ENCODE data around the gene AK3.

Gene AK3

DNA sequence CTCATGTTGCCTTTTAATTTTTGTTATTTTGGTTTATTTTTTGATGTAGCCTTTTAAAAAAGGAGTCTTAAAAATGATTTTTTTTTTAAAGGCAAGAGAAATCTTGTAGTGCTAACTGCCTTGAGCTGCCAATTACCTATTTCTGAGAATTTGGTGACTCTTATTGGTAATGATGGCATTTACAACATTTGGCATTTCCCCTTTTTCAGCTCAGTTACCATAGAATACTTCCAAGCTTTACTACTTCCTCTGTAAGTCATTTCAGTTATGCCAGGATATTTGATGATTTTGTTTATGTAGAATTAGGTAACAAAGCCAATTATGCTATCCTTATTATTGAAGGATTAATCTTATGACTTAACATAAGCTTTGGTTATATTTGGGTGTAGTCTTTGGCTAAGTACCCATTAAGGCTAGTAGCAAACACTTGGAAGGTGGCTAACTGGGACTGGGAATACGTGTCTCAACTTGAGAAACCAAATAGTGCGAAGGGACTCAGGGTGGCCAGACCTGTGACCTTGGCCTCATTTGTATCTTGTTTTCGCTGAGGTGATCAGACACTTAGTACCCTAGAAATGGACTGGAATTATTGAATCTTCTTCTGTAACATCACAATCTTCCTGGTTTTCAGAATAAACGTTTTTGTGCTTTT is 33.9 kb downstream of the AK3 start:
- WGBS (ENCODE audit: insufficient coverage, insufficient read length) = no CpG with 5 or more reads among the region's 4 CpGs
- Histone ChIP-seq H3K36me3 (ENCODE audit: control insufficient read depth, insufficient read depth, low read length) (no peaks in the 10 kb centered on the region), H3K4me3 (ENCODE audit: low read length) (no peak overlapping the region), H3K27ac (ENCODE audit: low read length) (no peak overlapping the region), H3K9me3 (ENCODE audit: control insufficient read depth, insufficient read depth, low read length) (no peaks in the 10 kb centered on the region), H3K27me3 (ENCODE audit: control insufficient read depth, insufficient read depth, low read length) (no peaks in the 10 kb centered on the region), H3K4me1 (ENCODE audit: control insufficient read depth, insufficient read depth, low read length) (no peaks in the 10 kb centered on the region)
- no peak for DNase-seq (ENCODE audit: low read depth, low spot score)

DNA sequence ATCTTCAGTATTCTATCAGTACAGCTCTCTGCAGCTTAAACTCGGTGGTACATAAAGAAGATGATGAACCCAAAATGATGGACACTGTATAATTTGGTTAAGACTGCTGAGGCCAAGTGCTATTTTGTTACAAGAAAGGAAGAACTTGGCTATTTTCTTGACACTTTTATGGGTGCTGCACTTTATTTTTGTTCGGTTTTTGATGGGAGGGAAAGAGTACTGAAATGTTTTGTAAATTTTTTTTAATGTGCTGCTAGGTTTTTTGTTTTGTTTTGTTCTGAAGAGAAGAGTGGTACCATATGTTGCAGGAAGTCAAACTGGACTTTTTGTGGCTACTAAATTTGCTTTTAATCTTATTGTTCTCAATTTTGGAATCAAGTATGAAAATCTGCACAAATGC is 35.0 kb downstream of the AK3 start:
- Histone ChIP-seq H3K4me1 (ENCODE audit: control insufficient read depth, insufficient read depth, low read length) (no peaks in the 10 kb centered on the region), H3K9me3 (ENCODE audit: control insufficient read depth, insufficient read depth, low read length) (no peaks in the 10 kb centered on the region), H3K27me3 (ENCODE audit: control insufficient read depth, insufficient read depth, low read length) (no peaks in the 10 kb centered on the region), H3K36me3 (ENCODE audit: control insufficient read depth, insufficient read depth, low read length) (no peaks in the 10 kb centered on the region), H3K4me3 (ENCODE audit: low read length) (no peak overlapping the region), H3K27ac (ENCODE audit: low read length) (no peak overlapping the region)
- DNase-seq (ENCODE audit: low read depth, low spot score) = no peak
- 100% methylated on average over 1 of the region's 2 CpGs for WGBS (ENCODE audit: insufficient coverage, insufficient read length)

DNA sequence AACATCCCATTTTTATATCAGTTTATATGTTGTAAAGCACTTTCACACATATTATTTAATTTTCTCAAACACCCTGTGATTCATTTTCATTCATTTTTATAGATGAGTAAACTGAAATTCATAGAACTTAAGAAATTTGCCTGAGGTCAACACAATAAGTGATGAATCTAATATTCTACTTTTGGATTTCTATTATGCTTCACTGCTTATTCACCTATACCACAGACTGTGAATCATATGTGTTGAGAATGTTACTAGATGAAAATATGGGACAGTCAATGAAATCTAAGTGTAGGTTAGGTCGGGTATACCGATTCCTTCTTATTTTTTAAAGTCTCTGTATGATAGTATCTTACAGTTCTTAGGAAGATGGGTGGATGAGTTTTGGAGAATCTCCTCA is 36.9 kb downstream of the AK3 start:
- Histone ChIP-seq H3K4me3 (ENCODE audit: low read length) (no peak overlapping the region), H3K4me1 (ENCODE audit: control insufficient read depth, insufficient read depth, low read length) (no peaks in the 10 kb centered on the region), H3K27me3 (ENCODE audit: control insufficient read depth, insufficient read depth, low read length) (no peaks in the 10 kb centered on the region), H3K36me3 (ENCODE audit: control insufficient read depth, insufficient read depth, low read length) (no peaks in the 10 kb centered on the region), H3K27ac (ENCODE audit: low read length) (no peak overlapping the region), H3K9me3 (ENCODE audit: control insufficient read depth, insufficient read depth, low read length) (no peaks in the 10 kb centered on the region)
- DNase-seq (ENCODE audit: low read depth, low spot score) = no peak
- WGBS (ENCODE audit: insufficient coverage, insufficient read length) = no CpG with 5 or more reads among the region's 2 CpGs

DNA sequence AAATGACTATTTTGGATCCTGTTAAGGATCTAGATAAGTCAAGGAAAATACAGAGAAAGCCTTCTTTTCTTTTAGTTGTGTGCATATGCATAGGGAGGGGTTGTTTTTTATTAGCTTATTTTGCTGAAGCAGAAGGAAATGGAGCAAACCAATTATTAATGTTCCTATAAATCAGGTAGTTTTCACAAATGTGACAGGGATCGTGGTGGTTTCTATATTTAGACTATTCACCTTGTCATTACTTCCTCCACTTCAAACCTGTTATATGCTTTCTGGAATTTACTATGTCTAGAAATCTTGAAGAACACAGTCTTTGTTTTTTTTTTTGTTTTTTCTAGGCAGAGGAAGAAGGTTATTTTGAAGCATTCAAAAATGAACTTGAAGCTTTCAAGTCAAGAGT is 39.5 kb downstream of the AK3 start:
- Histone ChIP-seq H3K27me3 (ENCODE audit: control insufficient read depth, insufficient read depth, low read length) (no peaks in the 10 kb centered on the region), H3K36me3 (ENCODE audit: control insufficient read depth, insufficient read depth, low read length) (no peaks in the 10 kb centered on the region), H3K4me3 (ENCODE audit: low read length) (no peak overlapping the region), H3K27ac (ENCODE audit: low read length) (no peak overlapping the region), H3K4me1 (ENCODE audit: control insufficient read depth, insufficient read depth, low read length) (no peaks in the 10 kb centered on the region), H3K9me3 (ENCODE audit: control insufficient read depth, insufficient read depth, low read length) (no peaks in the 10 kb centered on the region)
- DNase-seq (ENCODE audit: low read depth, low spot score) = no peak
- WGBS (ENCODE audit: insufficient coverage, insufficient read length) = no CpG with 5 or more reads among the region's 1 CpG

DNA sequence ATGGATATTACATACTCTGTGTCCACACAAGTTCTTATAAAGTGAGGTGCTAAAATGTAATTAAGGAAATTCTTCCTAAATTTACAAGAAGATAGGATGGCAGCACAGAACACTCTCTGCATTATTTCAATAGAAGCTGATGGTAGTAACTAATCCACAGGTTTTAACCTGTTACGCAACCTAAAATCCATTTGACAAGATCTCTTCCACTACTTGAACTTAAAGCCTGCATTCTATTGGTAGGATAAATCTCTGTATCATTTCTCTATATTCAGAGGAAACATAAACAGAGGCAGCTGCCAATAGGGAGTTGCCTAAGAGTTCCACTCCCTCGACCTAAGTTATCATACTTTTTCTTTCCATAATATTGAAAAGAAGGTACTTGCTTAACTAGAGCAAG is 40.1 kb downstream of the AK3 start:
- no peak for DNase-seq (ENCODE audit: low read depth, low spot score)
- Histone ChIP-seq H3K4me1 (ENCODE audit: control insufficient read depth, insufficient read depth, low read length) (no peaks in the 10 kb centered on the region), H3K36me3 (ENCODE audit: control insufficient read depth, insufficient read depth, low read length) (no peaks in the 10 kb centered on the region), H3K27me3 (ENCODE audit: control insufficient read depth, insufficient read depth, low read length) (no peaks in the 10 kb centered on the region), H3K4me3 (ENCODE audit: low read length) (no peak overlapping the region), H3K27ac (ENCODE audit: low read length) (no peak overlapping the region), H3K9me3 (ENCODE audit: control insufficient read depth, insufficient read depth, low read length) (no peaks in the 10 kb centered on the region)
- no CpG with 5 or more reads among the region's 2 CpGs for WGBS (ENCODE audit: insufficient coverage, insufficient read length)

DNA sequence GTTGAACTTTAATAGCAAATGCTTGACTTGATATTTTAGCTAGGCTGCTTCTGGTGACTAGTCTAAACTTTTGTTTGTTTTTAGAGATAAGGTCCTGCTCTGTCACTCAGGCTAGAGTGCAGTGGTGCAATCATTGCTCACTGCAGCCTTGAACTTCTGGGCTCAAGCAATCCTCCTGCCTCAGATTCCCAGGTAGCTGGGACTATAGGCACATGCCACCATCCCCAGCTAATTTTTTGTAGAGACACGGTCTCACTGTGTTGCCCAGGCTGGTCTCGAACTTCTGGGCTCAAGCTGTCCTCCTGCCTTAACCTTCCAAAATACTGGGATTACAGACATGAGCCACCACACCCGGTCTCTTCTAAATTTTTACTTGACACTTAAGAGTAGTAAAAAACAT is 40.9 kb downstream of the AK3 start:
- Histone ChIP-seq H3K4me3 (ENCODE audit: low read length) (no peak overlapping the region), H3K4me1 (ENCODE audit: control insufficient read depth, insufficient read depth, low read length) (no peaks in the 10 kb centered on the region), H3K36me3 (ENCODE audit: control insufficient read depth, insufficient read depth, low read length) (no peaks in the 10 kb centered on the region), H3K27me3 (ENCODE audit: control insufficient read depth, insufficient read depth, low read length) (no peaks in the 10 kb centered on the region), H3K27ac (ENCODE audit: low read length) (no peak overlapping the region), H3K9me3 (ENCODE audit: control insufficient read depth, insufficient read depth, low read length) (no peaks in the 10 kb centered on the region)
- no CpG with 5 or more reads among the region's 3 CpGs for WGBS (ENCODE audit: insufficient coverage, insufficient read length)
- DNase-seq (ENCODE audit: low read depth, low spot score) = no peak

DNA sequence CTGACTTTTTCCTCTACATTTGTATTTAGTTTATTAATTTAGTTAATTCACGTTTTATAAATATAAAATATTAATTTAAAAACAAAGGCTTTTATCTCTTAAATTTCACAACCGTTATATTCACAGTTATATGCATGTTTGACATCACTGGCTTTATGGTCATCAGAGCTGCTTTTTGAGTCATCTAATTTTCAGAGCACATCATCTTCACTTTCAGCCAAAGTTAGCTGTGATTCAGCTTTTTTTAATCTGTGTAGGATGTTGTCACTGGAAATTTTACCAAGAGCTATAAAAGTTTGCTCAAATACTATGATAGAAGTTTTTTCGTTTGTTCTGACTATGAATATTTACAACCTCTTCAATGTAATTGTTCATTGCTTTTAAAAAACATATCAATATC is 49.2 kb downstream of the AK3 start:
- no peak overlapping the region for H3K4me3 ChIP-seq (ENCODE audit: low read length)
- no peaks in the 10 kb centered on the region for H3K4me1 ChIP-seq (ENCODE audit: control insufficient read depth, insufficient read depth, low read length)
- no peaks in the 10 kb centered on the region for H3K9me3 ChIP-seq (ENCODE audit: control insufficient read depth, insufficient read depth, low read length)
- H3K27ac ChIP-seq (ENCODE audit: low read length) = no peak overlapping the region
- no peaks in the 10 kb centered on the region for H3K27me3 ChIP-seq (ENCODE audit: control insufficient read depth, insufficient read depth, low read length)
- H3K36me3 ChIP-seq (ENCODE audit: control insufficient read depth, insufficient read depth, low read length) = no peaks in the 10 kb centered on the region; the same call in 1 of the 2 replicates
- DNase-seq (ENCODE audit: low read depth, low spot score) = no peak
- WGBS (ENCODE audit: insufficient coverage, insufficient read length) = no CpG with 5 or more reads among the region's 3 CpGs

DNA sequence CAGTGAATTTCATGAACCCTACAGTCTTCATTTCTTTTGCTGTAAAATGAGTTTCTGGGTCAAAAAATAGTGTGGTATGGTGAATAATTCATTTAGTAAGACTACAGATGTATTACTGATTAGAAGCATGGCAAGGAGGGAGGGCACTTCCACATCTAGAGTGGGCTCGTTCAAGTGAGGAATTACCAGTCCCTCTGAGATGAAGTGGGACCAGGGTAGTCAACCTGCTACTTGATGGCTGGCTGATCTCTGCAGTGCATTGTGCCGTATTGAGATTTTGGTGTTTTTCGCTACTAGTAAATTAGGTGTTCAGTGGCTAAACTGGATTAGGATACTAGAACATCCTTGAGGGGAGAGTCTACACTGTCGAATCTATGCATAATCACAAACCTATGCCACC is 50.9 kb downstream of the AK3 start:
- Histone ChIP-seq H3K36me3 (ENCODE audit: control insufficient read depth, insufficient read depth, low read length) (peaks cover 5% of the 10 kb centered on the region; the same call in 1 of the 2 replicates), H3K4me3 (ENCODE audit: low read length) (no peak overlapping the region), H3K27me3 (ENCODE audit: control insufficient read depth, insufficient read depth, low read length) (no peaks in the 10 kb centered on the region), H3K4me1 (ENCODE audit: control insufficient read depth, insufficient read depth, low read length) (no peaks in the 10 kb centered on the region), H3K27ac (ENCODE audit: low read length) (no peak overlapping the region), H3K9me3 (ENCODE audit: control insufficient read depth, insufficient read depth, low read length) (no peaks in the 10 kb centered on the region)
- no CpG with 5 or more reads among the region's 4 CpGs for WGBS (ENCODE audit: insufficient coverage, insufficient read length)
- no peak for DNase-seq (ENCODE audit: low read depth, low spot score)

DNA sequence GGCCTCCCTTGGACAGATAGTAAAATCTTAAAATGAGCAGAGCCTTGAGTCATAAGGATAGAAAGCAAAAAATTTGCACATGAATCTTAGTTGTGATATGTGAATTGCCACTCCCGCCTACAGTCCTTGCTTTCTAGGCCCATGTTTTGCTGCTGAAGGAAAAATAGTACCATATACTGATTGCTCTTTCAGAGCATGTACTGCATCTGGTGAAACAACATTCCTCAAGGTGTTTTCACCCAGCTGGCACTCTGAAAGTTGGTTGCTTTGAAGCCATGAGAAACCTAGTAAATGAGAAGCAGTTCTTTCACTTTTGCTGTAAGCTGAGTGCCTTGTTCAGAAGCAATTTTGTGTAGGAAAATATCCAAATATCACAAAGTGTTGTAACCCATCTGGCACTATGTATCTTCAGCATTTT is 51.3 kb downstream of the AK3 start:
- Histone ChIP-seq H3K4me1 (ENCODE audit: control insufficient read depth, insufficient read depth, low read length) (no peaks in the 10 kb centered on the region), H3K9me3 (ENCODE audit: control insufficient read depth, insufficient read depth, low read length) (no peaks in the 10 kb centered on the region), H3K4me3 (ENCODE audit: low read length) (no peak overlapping the region), H3K27ac (ENCODE audit: low read length) (no peak overlapping the region), H3K27me3 (ENCODE audit: control insufficient read depth, insufficient read depth, low read length) (no peaks in the 10 kb centered on the region), H3K36me3 (ENCODE audit: control insufficient read depth, insufficient read depth, low read length) (peaks cover 6% of the 10 kb centered on the region; the same call in 1 of the 2 replicates)
- no CpG with 5 or more reads among the region's 1 CpG for WGBS (ENCODE audit: insufficient coverage, insufficient read length)
- no peak for DNase-seq (ENCODE audit: low read depth, low spot score)

DNA sequence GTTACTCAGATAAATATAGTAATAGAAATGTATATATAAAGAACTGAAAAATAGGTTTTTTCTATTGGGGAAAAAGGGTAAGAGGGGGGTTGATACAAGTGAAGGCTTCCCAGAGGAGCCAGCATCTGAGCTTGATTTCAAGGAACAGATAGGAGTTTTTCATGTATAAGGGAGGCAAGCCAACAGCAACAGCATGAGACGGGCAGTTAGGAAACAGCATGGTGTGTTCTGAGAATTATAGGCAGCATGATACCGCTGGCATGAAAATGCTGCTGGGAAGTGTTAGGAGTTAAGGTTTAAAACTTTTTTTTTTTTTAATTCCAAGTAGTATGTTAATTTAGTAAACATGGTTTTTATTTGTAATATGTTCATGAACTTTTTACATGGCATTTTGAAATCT is 52.0 kb downstream of the AK3 start:
- H3K9me3 ChIP-seq (ENCODE audit: control insufficient read depth, insufficient read depth, low read length) = no peaks in the 10 kb centered on the region
- H3K36me3 ChIP-seq (ENCODE audit: control insufficient read depth, insufficient read depth, low read length) = peaks cover 7% of the 10 kb centered on the region; the same call in 1 of the 2 replicates
- H3K27ac ChIP-seq (ENCODE audit: low read length) = no peak overlapping the region
- no CpG with 5 or more reads among the region's 2 CpGs for WGBS (ENCODE audit: insufficient coverage, insufficient read length)
- DNase-seq (ENCODE audit: low read depth, low spot score) = no peak
- H3K27me3 ChIP-seq (ENCODE audit: control insufficient read depth, insufficient read depth, low read length) = no peaks in the 10 kb centered on the region
- H3K4me1 ChIP-seq (ENCODE audit: control insufficient read depth, insufficient read depth, low read length) = no peaks in the 10 kb centered on the region
- no peak overlapping the region for H3K4me3 ChIP-seq (ENCODE audit: low read length)

DNA sequence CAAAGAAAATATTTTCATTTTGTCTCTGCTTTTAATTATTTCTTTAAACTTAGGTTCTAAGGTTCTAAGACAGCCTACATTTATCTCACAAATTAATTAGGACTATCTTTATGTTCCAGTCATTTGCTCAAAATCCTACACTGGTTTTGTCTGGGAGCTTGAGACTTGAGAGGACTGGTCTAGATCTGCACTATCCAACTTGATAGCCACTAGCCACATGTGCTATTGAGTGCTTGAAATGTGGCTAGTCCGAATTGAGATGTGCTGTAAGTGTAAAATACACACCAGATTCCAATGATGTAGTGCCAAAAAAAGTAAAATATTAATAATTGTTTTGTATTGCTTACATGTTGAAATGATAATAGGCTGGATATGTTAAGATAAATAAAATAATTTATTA is 54.4 kb downstream of the AK3 start:
- peaks cover 7% of the 10 kb centered on the region; the same call in 1 of the 2 replicates for H3K36me3 ChIP-seq (ENCODE audit: control insufficient read depth, insufficient read depth, low read length)
- WGBS (ENCODE audit: insufficient coverage, insufficient read length) = no CpG with 5 or more reads among the region's 1 CpG
- no peaks in the 10 kb centered on the region for H3K9me3 ChIP-seq (ENCODE audit: control insufficient read depth, insufficient read depth, low read length)
- no peaks in the 10 kb centered on the region for H3K4me1 ChIP-seq (ENCODE audit: control insufficient read depth, insufficient read depth, low read length)
- H3K4me3 ChIP-seq (ENCODE audit: low read length) = no peak overlapping the region
- H3K27me3 ChIP-seq (ENCODE audit: control insufficient read depth, insufficient read depth, low read length) = no peaks in the 10 kb centered on the region
- no peak for DNase-seq (ENCODE audit: low read depth, low spot score)
- no peak overlapping the region for H3K27ac ChIP-seq (ENCODE audit: low read length)

Data from iPS DF 6.9 (cell line).